Measurements from ENCODE around the gene NPR1.

NPR1 gene

DNA sequence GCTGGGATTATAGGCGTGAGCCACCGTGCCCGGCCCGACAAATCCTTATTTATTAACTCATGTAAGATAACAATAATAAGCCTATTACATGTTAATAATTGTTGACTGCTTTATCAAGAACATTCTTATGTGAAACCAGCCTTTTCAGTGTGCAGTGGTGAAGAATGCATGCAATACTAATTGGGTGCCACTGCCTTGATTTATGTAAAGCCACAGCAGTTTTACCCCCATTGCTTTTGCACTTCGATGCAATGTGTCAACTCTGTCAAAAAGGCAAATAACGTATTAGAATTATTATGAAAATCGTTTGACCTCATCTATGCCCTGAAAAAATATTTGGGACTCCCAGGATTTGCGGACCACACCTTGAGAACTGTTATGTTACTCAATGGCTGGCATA, 18.3 kb downstream of the NPR1 start:
- ChIA-PET POLR2A (interaction anchor here (0.9 to 3.5 kb wide), 3 partner anchors 12 to 63 kb away, joined by 6 to 24 read pairs (median 7); partner anchors contain the start of genes CHTOP and INTS3), CTCF (no interaction called here)
- TF ChIP-seq CTBP1 (IDR thresholded peaks at IDR 0.05; ENCODE audit: borderline replicate concordance) (no peak), ARNT (IDR thresholded peaks at IDR 0.05) (no peak), TARDBP (IDR thresholded peaks at IDR 0.05) (no peak), SUZ12 (IDR thresholded peaks at IDR 0.05) (no peak), BHLHE40 (IDR thresholded peaks at IDR 0.05; ENCODE audit: borderline replicate concordance) (no peak), LEF1 (IDR thresholded peaks at IDR 0.05; ENCODE audit: borderline replicate concordance) (no peak), SP1 (IDR thresholded peaks at IDR 0.05) (no peak), L3MBTL2 (conservative IDR thresholded peaks at IDR 0.05) (no peak), HDGF (IDR thresholded peaks at IDR 0.05; ENCODE audit: borderline replicate concordance) (no peak), NFRKB (IDR thresholded peaks at IDR 0.05) (no peak), FOXK2 (IDR thresholded peaks at IDR 0.05) (no peak), FOXM1 (IDR thresholded peaks at IDR 0.05; ENCODE audit: borderline replicate concordance) (no peak), FOXA1 (IDR thresholded peaks at IDR 0.05) (no peak), ZNF384 (IDR thresholded peaks at IDR 0.05) (no peak), ELF4 (IDR thresholded peaks at IDR 0.05) (no peak), PKNOX1 (IDR thresholded peaks at IDR 0.05) (no peak)
- no peak for DNase-seq (ENCODE audit: extremely low spot score)

DNA sequence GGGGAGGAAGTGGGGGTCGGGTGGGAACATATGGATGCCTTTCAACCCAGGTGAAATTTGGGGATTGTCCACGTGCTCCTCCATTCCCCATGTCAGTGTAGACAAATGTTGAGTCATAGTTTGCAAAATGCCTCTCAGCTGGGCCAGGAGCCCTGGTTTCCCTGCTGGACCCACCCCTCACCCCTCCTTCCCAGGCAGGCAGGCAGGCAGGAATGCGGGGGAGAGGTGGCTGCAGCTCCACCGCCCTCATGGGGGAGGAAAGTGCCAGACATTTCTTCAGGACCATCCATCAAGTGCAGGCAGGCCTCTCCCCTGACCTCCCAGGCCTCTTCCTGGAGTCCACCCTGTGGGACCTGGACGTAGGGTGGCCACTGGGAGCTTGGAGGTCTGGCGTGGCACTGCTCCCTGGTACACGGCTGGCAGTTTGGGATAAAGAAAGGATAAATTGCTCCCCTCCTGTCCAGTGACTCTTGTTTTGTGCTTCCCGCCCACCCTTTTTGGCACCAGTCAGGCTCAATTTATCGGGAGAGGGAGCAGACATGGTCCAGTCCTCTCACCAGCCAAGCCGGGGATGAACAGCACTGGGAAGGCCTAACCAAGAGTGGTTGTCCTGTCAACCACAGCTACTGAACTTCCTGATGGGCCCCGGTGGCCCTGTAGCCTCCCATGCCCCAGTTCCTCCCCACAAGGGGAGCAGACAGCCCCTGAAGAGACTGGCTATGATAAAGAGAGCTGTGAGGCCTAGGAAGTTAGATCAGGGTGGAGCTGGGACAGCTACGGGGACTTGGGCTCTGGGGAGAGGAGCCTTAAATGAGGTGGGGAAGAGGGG, 18.9 kb downstream of the NPR1 start:
- POLR2A ChIA-PET = interaction anchor here (0.8 to 3.5 kb wide), 5 partner anchors 9 to 70 kb away, joined by 3 to 24 read pairs (median 6); partner anchors contain the start of genes CHTOP, INTS3 and S100A13
- TF ChIP-seq SUZ12 (IDR thresholded peaks at IDR 0.05) = no peak
- TF ChIP-seq ELF4 (IDR thresholded peaks at IDR 0.05) = no peak
- no peak for TF ChIP-seq BHLHE40 (IDR thresholded peaks at IDR 0.05; ENCODE audit: borderline replicate concordance)
- 0 out of 2 replicates have a peak, but pooled peaks have one; percentile 44 for TF ChIP-seq HDGF (IDR thresholded peaks at IDR 0.05; ENCODE audit: borderline replicate concordance)
- CTCF ChIA-PET = interaction anchor here (0.6 kb wide), 1 partner anchor 342 kb away, joined by 3 read pairs; no protein-coding TSS in a partner anchor
- no peak for DNase-seq (ENCODE audit: extremely low spot score)

- POLR2A ChIA-PET = interaction anchor here (0.8 to 3.5 kb wide), 5 partner anchors 10 to 71 kb away, joined by 3 to 24 read pairs (median 4); partner anchors contain the start of genes INTS3 and S100A13
- DNase-seq (ENCODE audit: extremely low spot score) = no peak
- CTCF ChIA-PET = interaction anchor here (0.6 kb wide), 1 partner anchor 343 kb away, joined by 3 read pairs; no protein-coding TSS in a partner anchor
- TF ChIP-seq HDGF (IDR thresholded peaks at IDR 0.05; ENCODE audit: borderline replicate concordance) = 0 out of 2 replicates have a peak, but pooled peaks have one; percentile 25
- TF ChIP-seq ARNT (IDR thresholded peaks at IDR 0.05) = no peak
These were observed 19.8 kb downstream of the NPR1 start for GRCh38 chr1:153698020-153698922.

- ChIA-PET CTCF (interaction anchor here (0.7 kb wide), 1 partner anchor 21 kb away, joined by 9 read pairs; no protein-coding TSS in a partner anchor), POLR2A (interaction anchor here (1.6 to 3.5 kb wide), 3 partner anchors 10 to 29 kb away, joined by 4 to 24 read pairs (median 7); partner anchors contain the start of gene INTS3)
- no peak for DNase-seq (ENCODE audit: extremely low spot score)
- TF ChIP-seq PKNOX1 (IDR thresholded peaks at IDR 0.05) (0 out of 2 replicates have a peak, but pooled peaks have one; percentile 19), FOXA1 (IDR thresholded peaks at IDR 0.05) (no peak)
These were observed 20.6 kb downstream of the NPR1 start for GRCh38 chr1:153698923-153699714.

DNA sequence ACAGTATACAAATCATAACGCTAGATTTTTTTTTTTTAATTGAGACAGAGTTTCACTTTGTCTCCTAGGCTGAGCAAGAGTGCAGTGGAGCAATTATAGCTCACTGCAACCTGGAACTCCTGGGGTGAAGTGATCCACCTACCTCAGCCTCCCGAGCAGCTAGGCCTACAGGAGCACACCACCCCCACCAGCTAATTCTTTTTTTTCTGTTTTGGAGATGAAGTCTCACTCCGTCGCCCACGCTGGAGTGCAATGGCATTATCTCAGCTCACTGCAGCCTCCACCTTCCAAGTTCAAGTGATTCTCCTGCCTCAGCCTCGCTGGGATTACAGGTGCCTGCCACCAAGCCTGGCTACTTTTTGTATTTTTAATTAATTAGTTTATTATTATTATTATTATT, 21.3 kb downstream of the NPR1 start:
- DNase-seq (ENCODE audit: extremely low spot score) = no peak
- ChIA-PET POLR2A (interaction anchor here (1.6 to 3.5 kb wide), 2 partner anchors 11 to 29 kb away, joined by 4 to 24 read pairs; partner anchors contain the start of gene INTS3), CTCF (interaction anchor here (0.7 kb wide), 1 partner anchor 20 kb away, joined by 9 read pairs; no protein-coding TSS in a partner anchor)
- TF ChIP-seq L3MBTL2 (conservative IDR thresholded peaks at IDR 0.05) (no peak), TARDBP (IDR thresholded peaks at IDR 0.05) (no peak), SP1 (IDR thresholded peaks at IDR 0.05) (no peak), PKNOX1 (IDR thresholded peaks at IDR 0.05) (no peak), BHLHE40 (IDR thresholded peaks at IDR 0.05; ENCODE audit: borderline replicate concordance) (no peak), ELF4 (IDR thresholded peaks at IDR 0.05) (no peak), NFRKB (IDR thresholded peaks at IDR 0.05) (no peak), ZNF384 (IDR thresholded peaks at IDR 0.05) (no peak), HDGF (IDR thresholded peaks at IDR 0.05; ENCODE audit: borderline replicate concordance) (no peak), FOXA1 (IDR thresholded peaks at IDR 0.05) (no peak), FOXK2 (IDR thresholded peaks at IDR 0.05) (no peak), FOXM1 (IDR thresholded peaks at IDR 0.05; ENCODE audit: borderline replicate concordance) (no peak), ARNT (IDR thresholded peaks at IDR 0.05) (no peak), LEF1 (IDR thresholded peaks at IDR 0.05; ENCODE audit: borderline replicate concordance) (no peak), SUZ12 (IDR thresholded peaks at IDR 0.05) (no peak), CTBP1 (IDR thresholded peaks at IDR 0.05; ENCODE audit: borderline replicate concordance) (no peak)

Measured in HEK293T (cell line).